HAP-1 (cell line): Measurements from ENCODE around the gene SNAPIN.
"Not testable (repeated sequence)": the region's sequence is repeated elsewhere in the genome, so short reads cannot be mapped to it uniquely, and the experiment has no call there.

Source experiments
- DNase-seq, 2 experiments: peaks; one replicate each; pipeline ENCODE4 v3.0.0-alpha.2; 2016 to 2020; ENCODE audit warnings: low spot score in 2 of 2
- H3K27me3 ChIP-seq: fragments of 250-450 bp; sonication (Bioruptor Pico); 2 replicates; pipeline ENCODE4 v1.5.1; 2020; ENCODE audit warnings: low read depth, mild to moderate bottlenecking, moderate library complexity
- H3K36me3 ChIP-seq: fragments of 250-450 bp; sonication (Bioruptor Pico); replicated peaks from 2 replicates; pipeline ENCODE4 v1.5.1; 2020; ENCODE audit warnings: mild to moderate bottlenecking
- H3K4me1 ChIP-seq: fragments of 250-450 bp; sonication (Bioruptor Pico); 2 replicates; pipeline ENCODE4 v1.5.1; 2020; ENCODE audit warnings: mild to moderate bottlenecking
- H3K4me3 ChIP-seq: fragments of 250-450 bp; sonication (Bioruptor Pico); 2 replicates; pipeline ENCODE4 v1.5.1; 2020; ENCODE audit warnings: mild to moderate bottlenecking, moderate library complexity
- H3K9me3 ChIP-seq: fragments of 250-450 bp; sonication (Bioruptor Pico); 2 replicates; pipeline ENCODE4 v1.5.1; 2020; ENCODE audit warnings: mild to moderate bottlenecking, moderate library complexity
- in situ Hi-C: fragments of 300-500 bp; cut with MboI; formaldehyde crosslinking; loops from 3 replicates; pipeline ENCODE4 v1.14.3; 2020; ENCODE audit warnings: low sequenced_read_pairs, inconsistent platforms, mixed read lengths

SNAPIN gene

DNA sequence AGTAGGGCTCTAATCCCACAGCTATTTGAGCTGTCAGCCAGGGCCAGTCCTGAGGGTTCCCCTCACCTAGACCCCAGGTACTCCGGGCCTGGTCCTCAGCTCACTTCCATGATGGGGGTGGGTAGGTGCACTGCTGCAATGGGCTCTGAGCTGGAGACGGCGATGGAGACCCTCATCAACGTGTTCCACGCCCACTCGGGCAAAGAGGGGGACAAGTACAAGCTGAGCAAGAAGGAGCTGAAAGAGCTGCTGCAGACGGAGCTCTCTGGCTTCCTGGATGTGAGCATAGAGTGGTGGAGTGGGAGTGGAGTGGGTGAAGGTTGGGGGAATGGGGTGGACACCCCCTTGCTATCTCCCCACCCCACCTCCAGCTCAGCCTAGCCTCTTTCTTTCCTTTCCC is 28.1 kb upstream of the SNAPIN start:
- H3K9me3 ChIP-seq = no peaks in the 10 kb centered on the region
- peaks cover 24% of the 10 kb centered on the region for H3K4me1 ChIP-seq
- no peak for DNase-seq
- H3K4me3 ChIP-seq = no peak overlapping the region
- no peaks in the 10 kb centered on the region for H3K27me3 ChIP-seq
- peaks cover 12% of the 10 kb centered on the region for H3K36me3 ChIP-seq
- in situ Hi-C loops = no loop called here

GRCh38 chr1:153631047-153632022 is 27.2 kb upstream of the SNAPIN start:
- peaks cover 26% of the 10 kb centered on the region for H3K4me1 ChIP-seq
- no peaks in the 10 kb centered on the region for H3K9me3 ChIP-seq
- H3K27me3 ChIP-seq = no peaks in the 10 kb centered on the region
- in situ Hi-C loops = no loop called here
- H3K4me3 ChIP-seq = no peak overlapping the region
- peaks cover 17% of the 10 kb centered on the region for H3K36me3 ChIP-seq
- no peak for DNase-seq

- Histone ChIP-seq H3K27me3 (no peaks in the 10 kb centered on the region), H3K4me3 (peak overlapping the region; percentile 100), H3K36me3 (peaks cover 36% of the 10 kb centered on the region), H3K4me1 (peaks cover 20% of the 10 kb centered on the region), H3K9me3 (no peaks in the 10 kb centered on the region)
- no peak for DNase-seq
- in situ Hi-C loops = no loop called here
Measured at GRCh38 chr1:153633161-153633753, 25.2 kb upstream of the SNAPIN start.

- peaks cover 43% of the 10 kb centered on the region for H3K36me3 ChIP-seq
- H3K9me3 ChIP-seq = no peaks in the 10 kb centered on the region
- no peaks in the 10 kb centered on the region for H3K27me3 ChIP-seq
- H3K4me1 ChIP-seq = peaks cover 20% of the 10 kb centered on the region
- H3K4me3 ChIP-seq = peak within 1 kb of the TSS; percentile 100
- in situ Hi-C loops = no loop called here
- DNase-seq = peak; percentile 97
Measured at GRCh38 chr1:153633754-153634665, 24.5 kb upstream of the SNAPIN start, which contains the start of gene CHTOP. Gene CHTOP (plus strand): TSS chr1:153634066. CDS start chr1:153636589, 2,523 bp downstream.

- in situ Hi-C loops = no loop called here
- H3K9me3 ChIP-seq = no peaks in the 10 kb centered on the region
- H3K4me1 ChIP-seq = peaks cover 18% of the 10 kb centered on the region
- no peak for DNase-seq
- H3K27me3 ChIP-seq = no peaks in the 10 kb centered on the region
- peak overlapping the region; percentile 100; the same call in 1 of the 2 replicates for H3K4me3 ChIP-seq
- H3K36me3 ChIP-seq = peaks cover 62% of the 10 kb centered on the region
Measured at GRCh38 chr1:153635872-153636271, 22.6 kb upstream of the SNAPIN start.

- Histone ChIP-seq H3K4me1 (peaks cover 16% of the 10 kb centered on the region), H3K4me3 (no peak overlapping the region), H3K27me3 (no peaks in the 10 kb centered on the region), H3K9me3 (no peaks in the 10 kb centered on the region), H3K36me3 (peaks cover 66% of the 10 kb centered on the region)
- in situ Hi-C loops = no loop called here
- DNase-seq = no peak
Measured at GRCh38 chr1:153636312-153636711, 22.2 kb upstream of the SNAPIN start.

DNA sequence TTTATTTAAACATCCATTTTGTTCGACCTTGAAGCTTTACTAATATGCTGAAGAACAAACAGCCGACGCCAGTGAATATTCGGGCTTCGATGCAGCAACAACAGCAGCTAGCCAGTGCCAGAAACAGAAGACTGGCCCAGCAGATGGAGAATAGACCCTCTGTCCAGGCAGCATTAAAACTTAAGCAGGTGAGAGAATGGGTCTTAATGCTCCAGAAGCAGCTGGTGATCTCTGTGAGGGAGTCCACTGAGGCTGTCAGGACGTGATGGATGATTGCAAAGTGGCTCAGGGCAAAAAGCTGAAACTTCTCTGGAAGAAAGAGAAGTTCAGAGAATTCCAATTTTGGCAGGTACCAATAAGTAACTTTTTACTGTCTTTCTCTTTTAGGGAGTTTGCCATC is 20.2 kb upstream of the SNAPIN start:
- Histone ChIP-seq H3K9me3 (no peaks in the 10 kb centered on the region), H3K27me3 (no peaks in the 10 kb centered on the region), H3K4me1 (peaks cover 15% of the 10 kb centered on the region), H3K4me3 (no peak overlapping the region), H3K36me3 (peaks cover 83% of the 10 kb centered on the region)
- DNase-seq = no peak
- in situ Hi-C loops = no loop called here

- no peaks in the 10 kb centered on the region for H3K27me3 ChIP-seq
- H3K36me3 ChIP-seq = peaks cover 90% of the 10 kb centered on the region
- H3K4me1 ChIP-seq = peaks cover 11% of the 10 kb centered on the region
- no peak for DNase-seq
- no peaks in the 10 kb centered on the region for H3K9me3 ChIP-seq
- in situ Hi-C loops = no loop called here
- no peak overlapping the region for H3K4me3 ChIP-seq
Measured at GRCh38 chr1:153639280-153639679, 19.2 kb upstream of the SNAPIN start.

GRCh38 chr1:153640213-153640612 is 18.3 kb upstream of the SNAPIN start:
- DNase-seq, in situ Hi-C loops, H3K27me3 ChIP-seq, H3K9me3 ChIP-seq, H3K4me3 ChIP-seq: not testable (repeated sequence)
- Histone ChIP-seq H3K4me1 (peaks cover 11% of the 10 kb centered on the region), H3K36me3 (peaks cover 98% of the 10 kb centered on the region)

DNA sequence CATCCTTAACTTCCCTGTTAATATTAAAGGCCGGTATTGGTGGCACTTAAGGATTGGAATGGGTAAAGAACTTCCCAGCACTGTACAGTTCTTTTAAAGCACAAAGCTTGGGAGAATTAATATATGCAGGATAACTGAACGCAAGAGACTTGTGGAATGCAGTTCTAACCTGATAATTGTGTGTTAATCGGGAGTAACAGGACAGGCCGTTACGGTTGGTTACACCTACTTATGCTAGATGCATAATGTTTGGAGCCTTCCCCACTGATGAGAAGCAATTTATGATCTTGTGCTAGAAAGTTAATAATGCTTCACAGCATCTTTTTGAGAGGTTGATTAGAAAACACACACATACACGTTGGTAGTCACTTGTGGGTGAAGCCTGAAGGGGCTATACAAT is 17.6 kb upstream of the SNAPIN start:
- peaks cover 11% of the 10 kb centered on the region for H3K4me1 ChIP-seq
- H3K9me3 ChIP-seq = no peaks in the 10 kb centered on the region
- in situ Hi-C loops = no loop called here
- H3K27me3 ChIP-seq = no peaks in the 10 kb centered on the region
- no peak overlapping the region for H3K4me3 ChIP-seq
- DNase-seq = no peak
- peaks cover 99% of the 10 kb centered on the region for H3K36me3 ChIP-seq

- Histone ChIP-seq H3K9me3 (no peaks in the 10 kb centered on the region), H3K4me3 (no peak overlapping the region), H3K4me1 (peaks cover under 1% of the 10 kb centered on the region), H3K27me3 (no peaks in the 10 kb centered on the region), H3K36me3 (peaks cover 93% of the 10 kb centered on the region)
- no peak for DNase-seq
- in situ Hi-C loops = no loop called here
Measured at GRCh38 chr1:153642161-153642560, 16.3 kb upstream of the SNAPIN start.

- Histone ChIP-seq H3K9me3 (no peaks in the 10 kb centered on the region), H3K4me1 (no peaks in the 10 kb centered on the region; the same call in none of the 2 replicates), H3K36me3 (peaks cover 83% of the 10 kb centered on the region), H3K4me3 (no peak overlapping the region), H3K27me3 (no peaks in the 10 kb centered on the region)
- DNase-seq = no peak
- in situ Hi-C loops = no loop called here
Measured at GRCh38 chr1:153643100-153643499, 15.4 kb upstream of the SNAPIN start.

- Histone ChIP-seq H3K4me3 (no peak overlapping the region), H3K4me1 (no peaks in the 10 kb centered on the region; the same call in 1 of the 2 replicates), H3K27me3 (no peaks in the 10 kb centered on the region), H3K36me3 (peaks cover 76% of the 10 kb centered on the region), H3K9me3 (no peaks in the 10 kb centered on the region)
- DNase-seq = no peak
- in situ Hi-C loops = no loop called here
Measured at GRCh38 chr1:153643816-153644215, 14.7 kb upstream of the SNAPIN start.
